Neural cell (in vitro differentiated cells): ENCODE measurements around the gene DNAH17. TPM values are rescaled to one million over a fixed set of nuclear protein-coding genes. Genes with fewer than 3 reads are reported as not detected.

Source experiments
- H2AFZ ChIP-seq: fragments of 200-600, 300-800 bp; sonication (generic), shearing (Covaris generic); 2 replicates; pipeline ENCODE4 v1.6.0; 2014; ENCODE audit warnings: low read depth, mild to moderate bottlenecking, antibody characterized with exemption, low read length, moderate library complexity
- H3F3A ChIP-seq: fragments of 200-600 bp; shearing (Covaris generic); 2 replicates; pipeline ENCODE4 v1.6.1; 2016; ENCODE audit warnings: mild to moderate bottlenecking, moderate library complexity, mixed read lengths, antibody characterized with exemption, low read length; ENCODE audit not compliant: insufficient read depth, poor library complexity, severe bottlenecking
- H3K27ac ChIP-seq: fragments of 200-600, 300-800 bp; sonication (generic), shearing (Covaris generic); 2 replicates; pipeline ENCODE4 v1.5.1; 2014; ENCODE audit warnings: mild to moderate bottlenecking, low read length, moderate library complexity
- H3K27me3 ChIP-seq: fragments of 300-800, 200-600 bp; sonication (generic), shearing (Covaris generic); 2 replicates; pipeline ENCODE4 v1.6.0; 2014; ENCODE audit warnings: mild to moderate bottlenecking, low read depth, low read length, moderate library complexity; ENCODE audit not compliant: insufficient read depth
- H3K36me3 ChIP-seq: fragments of 300-800, 200-600 bp; sonication (generic), shearing (Covaris generic); 2 replicates; pipeline ENCODE4 v1.5.1; 2014; ENCODE audit warnings: mild to moderate bottlenecking, antibody characterized with exemption, low read length, moderate library complexity; ENCODE audit not compliant: insufficient read depth
- H3K4me2 ChIP-seq: fragments of 300-800, 200-600 bp; sonication (generic), shearing (Covaris generic); 2 replicates; pipeline ENCODE4 v1.6.0; 2014; ENCODE audit warnings: mild to moderate bottlenecking, low read length
- H3K4me3 ChIP-seq: fragments of 300-800, 200-600 bp; sonication (generic), shearing (Covaris generic); 2 replicates; pipeline ENCODE4 v1.5.1; 2014; ENCODE audit warnings: mild to moderate bottlenecking, low read length, moderate library complexity
- H3K79me2 ChIP-seq: fragments of 200-600 bp; shearing (Covaris generic); replicated peaks from 2 replicates; pipeline ENCODE4 v1.6.0; 2014; ENCODE audit warnings: mild to moderate bottlenecking, low read length, moderate library complexity; ENCODE audit not compliant: insufficient read depth
- H3K9ac ChIP-seq: fragments of 300-800, 200-600 bp; sonication (generic), shearing (Covaris generic); 2 replicates; pipeline ENCODE4 v1.6.1; 2016; ENCODE audit warnings: mild to moderate bottlenecking, low read length, mixed read lengths
- H3K9me2 ChIP-seq: fragments of 200-600 bp; shearing (Covaris generic); 2 replicates; pipeline ENCODE4 v1.6.1; 2016; ENCODE audit warnings: mild to moderate bottlenecking, low read length, mixed read lengths; ENCODE audit not compliant: insufficient read depth
- H3K9me3 ChIP-seq: fragments of 200-600, 300-800 bp; sonication (generic), shearing (Covaris generic); 2 replicates; pipeline ENCODE4 v1.6.1; 2016; ENCODE audit warnings: mild to moderate bottlenecking, mixed run types, low read length, moderate library complexity, mixed read lengths
- H4K20me1 ChIP-seq: fragments of 200-600 bp; shearing (Covaris generic); 2 replicates; pipeline ENCODE4 v1.6.1; 2016; ENCODE audit warnings: mild to moderate bottlenecking, mixed run types; ENCODE audit not compliant: insufficient read depth
- CTCF ChIP-seq: fragments of 450-650 bp; IDR thresholded peaks from 2 replicates; pipeline ENCODE4 v1.5.1; 2014; ENCODE audit warnings: antibody characterized with exemption, mild to moderate bottlenecking, moderate library complexity; ENCODE audit not compliant: poor library complexity, severe bottlenecking
- EP300 ChIP-seq: fragments of 450-650 bp; conservative IDR thresholded peaks from 2 replicates; pipeline ENCODE4 v1.6.1; 2014; ENCODE audit warnings: antibody characterized with exemption, mild to moderate bottlenecking, moderate library complexity; ENCODE audit not compliant: poor library complexity, severe bottlenecking
- EZH2 ChIP-seq: fragments of 200-600, 300-800 bp; shearing (Covaris generic), sonication (generic); IDR thresholded peaks from 2 replicates; pipeline ENCODE4 v1.6.1; 2014; ENCODE audit warnings: antibody characterized with exemption, low read length, borderline replicate concordance, mild to moderate bottlenecking; ENCODE audit not compliant: insufficient read depth, poor library complexity, severe bottlenecking
- MXI1 ChIP-seq: fragments of 450-650 bp; conservative IDR thresholded peaks from 2 replicates; pipeline ENCODE4 v1.6.1; 2014; ENCODE audit warnings: antibody characterized with exemption, mild to moderate bottlenecking; ENCODE audit not compliant: poor library complexity, severe bottlenecking
- POLR2AphosphoS5 ChIP-seq: IDR thresholded peaks from 2 replicates; pipeline ENCODE4 v1.6.1; 2012
- RAD21 ChIP-seq: fragments of 450-650 bp; conservative IDR thresholded peaks from 2 replicates; pipeline ENCODE4 v1.6.1; 2014; ENCODE audit warnings: antibody characterized with exemption, mild to moderate bottlenecking, moderate library complexity
- SMC3 ChIP-seq: fragments of 450-650 bp; conservative IDR thresholded peaks from 2 replicates; pipeline ENCODE4 v1.6.1; 2014; ENCODE audit warnings: antibody characterized with exemption, mild to moderate bottlenecking, moderate library complexity; ENCODE audit not compliant: poor library complexity
- TAF1 ChIP-seq: IDR thresholded peaks from 2 replicates; pipeline ENCODE4 v1.6.1; 2012; ENCODE audit warnings: low read depth
- polyA plus RNA-seq: library from polyadenylated mRNA; depleted of rRNA; stranded (reverse); fragments of >200 nt; gene quantifications from 2 replicates; pipeline ENCODE4 v1.2.3, GENCODE V29; 2014
- TF ChIP-seq, protein P1 (sequence below): IDR thresholded peaks from 2 replicates; pipeline ENCODE4 v1.6.1; 2012; ENCODE audit warnings: borderline replicate concordance

Gene DNAH17
- polyA plus RNA-seq, 1 donor from 2014 or later: not detected

DNA sequence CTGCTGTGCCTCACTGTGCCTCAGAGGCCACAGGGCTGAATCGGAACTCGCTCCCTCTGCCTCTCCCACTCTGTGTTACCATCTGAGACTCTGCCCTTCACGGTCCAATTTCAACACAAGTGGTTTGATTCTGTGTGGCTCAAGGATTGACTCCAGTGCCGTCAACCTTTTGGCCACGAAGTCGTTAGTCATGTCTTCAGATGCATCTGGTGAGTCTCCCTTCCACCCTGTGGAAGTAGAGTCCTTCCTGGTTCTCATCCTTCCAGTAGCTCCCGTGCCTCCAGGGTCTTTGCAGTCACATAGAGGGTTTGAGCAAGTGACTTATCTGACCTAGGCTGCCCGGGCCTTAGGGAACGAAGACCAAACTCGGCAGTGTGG, 147.6 kb downstream of the DNAH17 start:
- Histone ChIP-seq H2AFZ (no peak overlapping the region), H4K20me1 (no peaks in the 10 kb centered on the region), H3K4me2 (no peak overlapping the region), H3K4me3 (no peak overlapping the region), H3K9me3 (no peaks in the 10 kb centered on the region), H3F3A (no peaks in the 10 kb centered on the region), H3K36me3 (no peaks in the 10 kb centered on the region), H3K79me2 (no peaks in the 10 kb centered on the region), H3K9me2 (no peaks in the 10 kb centered on the region), H3K9ac (no peak overlapping the region), H3K27ac (no peak overlapping the region), H3K27me3 (no peaks in the 10 kb centered on the region)
- TF ChIP-seq MXI1 (no peak), EZH2 (no peak), POLR2AphosphoS5 (no peak), EP300 (no peak)
- TF ChIP-seq, protein P1, sequence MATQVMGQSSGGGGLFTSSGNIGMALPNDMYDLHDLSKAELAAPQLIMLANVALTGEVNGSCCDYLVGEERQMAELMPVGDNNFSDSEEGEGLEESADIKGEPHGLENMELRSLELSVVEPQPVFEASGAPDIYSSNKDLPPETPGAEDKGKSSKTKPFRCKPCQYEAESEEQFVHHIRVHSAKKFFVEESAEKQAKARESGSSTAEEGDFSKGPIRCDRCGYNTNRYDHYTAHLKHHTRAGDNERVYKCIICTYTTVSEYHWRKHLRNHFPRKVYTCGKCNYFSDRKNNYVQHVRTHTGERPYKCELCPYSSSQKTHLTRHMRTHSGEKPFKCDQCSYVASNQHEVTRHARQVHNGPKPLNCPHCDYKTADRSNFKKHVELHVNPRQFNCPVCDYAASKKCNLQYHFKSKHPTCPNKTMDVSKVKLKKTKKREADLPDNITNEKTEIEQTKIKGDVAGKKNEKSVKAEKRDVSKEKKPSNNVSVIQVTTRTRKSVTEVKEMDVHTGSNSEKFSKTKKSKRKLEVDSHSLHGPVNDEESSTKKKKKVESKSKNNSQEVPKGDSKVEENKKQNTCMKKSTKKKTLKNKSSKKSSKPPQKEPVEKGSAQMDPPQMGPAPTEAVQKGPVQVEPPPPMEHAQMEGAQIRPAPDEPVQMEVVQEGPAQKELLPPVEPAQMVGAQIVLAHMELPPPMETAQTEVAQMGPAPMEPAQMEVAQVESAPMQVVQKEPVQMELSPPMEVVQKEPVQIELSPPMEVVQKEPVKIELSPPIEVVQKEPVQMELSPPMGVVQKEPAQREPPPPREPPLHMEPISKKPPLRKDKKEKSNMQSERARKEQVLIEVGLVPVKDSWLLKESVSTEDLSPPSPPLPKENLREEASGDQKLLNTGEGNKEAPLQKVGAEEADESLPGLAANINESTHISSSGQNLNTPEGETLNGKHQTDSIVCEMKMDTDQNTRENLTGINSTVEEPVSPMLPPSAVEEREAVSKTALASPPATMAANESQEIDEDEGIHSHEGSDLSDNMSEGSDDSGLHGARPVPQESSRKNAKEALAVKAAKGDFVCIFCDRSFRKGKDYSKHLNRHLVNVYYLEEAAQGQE: no peak

GRCh38 chr17:78428836-78429617, 148.2 kb downstream of the DNAH17 start:
- no peaks in the 10 kb centered on the region for H3K9me2 ChIP-seq
- no peak overlapping the region for H3K9ac ChIP-seq
- no peaks in the 10 kb centered on the region for H4K20me1 ChIP-seq
- no peak overlapping the region for H2AFZ ChIP-seq
- H3K27me3 ChIP-seq: no peaks in the 10 kb centered on the region
- H3F3A ChIP-seq: no peaks in the 10 kb centered on the region
- no peak overlapping the region for H3K27ac ChIP-seq
- no peak overlapping the region for H3K4me3 ChIP-seq
- TF ChIP-seq CTCF: no peak
- no peak for TF ChIP-seq RAD21
- TF ChIP-seq TAF1: no peak
- no peak for TF ChIP-seq SMC3
- no peak for TF ChIP-seq POLR2AphosphoS5
- TF ChIP-seq EZH2: no peak
- TF ChIP-seq, protein P1: no peak
- TF ChIP-seq EP300: no peak
- no peak for TF ChIP-seq MXI1
- no peaks in the 10 kb centered on the region for H3K36me3 ChIP-seq
- no peaks in the 10 kb centered on the region for H3K9me3 ChIP-seq
- no peaks in the 10 kb centered on the region for H3K79me2 ChIP-seq
- H3K4me2 ChIP-seq: no peak overlapping the region
